22Rv1 (cell line): ENCODE measurements around the gene KIAA1217.

Experiments used
- CTCF ChIP-seq: fragments of 450-650 bp; IDR thresholded peaks from 2 replicates; pipeline ENCODE4 v1.5.1; 2017; ENCODE audit warnings: mild to moderate bottlenecking
- ZFX ChIP-seq: fragments of 450-650 bp; IDR thresholded peaks from 2 replicates; pipeline ENCODE4 v1.6.1; 2017; ENCODE audit warnings: antibody characterized with exemption, borderline replicate concordance

- TF ChIP-seq CTCF (no peak), ZFX (no peak)
These were observed 79.6 kb downstream of the KIAA1217 start for GRCh38 chr10:24288581-24288980.
